Ascending aorta (tissue), 2 donors: ENCODE results near the gene TTC7B. TPM values are rescaled to one million over a fixed set of nuclear protein-coding genes. Genes with fewer than 3 reads are reported as not detected.

Source experiments
- DNase-seq, 2 donors: peaks; one replicate each; pipeline ENCODE4 v3.0.0-alpha.2; 2019; ENCODE audit warnings: low spot score in 2 of 2
- H3K27ac ChIP-seq, 2 donors: fragments of 200-600 bp; sonication (generic); one replicate each; pipeline ENCODE4 v1.5.1; 2016 to 2017; ENCODE audit warnings: mild to moderate bottlenecking in 1 of 2
- H3K27me3 ChIP-seq: fragments of 200-600 bp; sonication (generic); one replicate; pipeline ENCODE4 v1.5.1; 2017
- H3K36me3 ChIP-seq, 2 donors: fragments of 200-600 bp; sonication (generic); one replicate each; pipeline ENCODE4 v1.5.1; 2016
- H3K4me1 ChIP-seq, 2 donors: fragments of 200-600 bp; sonication (generic); one replicate each; pipeline ENCODE4 v1.5.1; 2016 to 2017; ENCODE audit warnings: mild to moderate bottlenecking in 1 of 2
- H3K4me3 ChIP-seq, 2 donors: fragments of 200-600 bp; sonication (generic); one replicate each; pipeline ENCODE4 v1.5.1; 2016 to 2017; ENCODE audit warnings: mild to moderate bottlenecking in 1 of 2
- H3K9me3 ChIP-seq, 2 donors: fragments of 200-600 bp; sonication (generic); one replicate each; pipeline ENCODE4 v1.5.1; 2016
- CTCF ChIP-seq, 3 experiments: fragments of 200-600 bp in 2 of 3; fragments of 450-650 bp in 1 of 3; sonication (generic) in 2 of 3; IDR thresholded peaks; one replicate each; pipeline ENCODE4 v1.5.1; 2016 to 2019; ENCODE audit warnings: antibody characterized with exemption in 3 of 3, mild to moderate bottlenecking in 1 of 3, moderate library complexity in 1 of 3
- intact Hi-C: fragments of 100-400 bp; cut with DNase I; formaldehyde crosslinking; loops from one replicate; pipeline ENCODE4 v1.15.1; 2023
- total RNA-seq: library from RNA; depleted of rRNA; stranded (reverse); fragments of >200 nt; gene quantifications from one replicate; pipeline ENCODE4 v1.1.0, GENCODE V29; 2016

TTC7B gene
- total RNA-seq, 1 donor from 2014 or later, result 18.5 TPM

GRCh38 chr14:90687680-90688079, 128.6 kb downstream of the TTC7B start:
- H3K4me3 ChIP-seq, result no peak overlapping the region
- DNase-seq, result no peak
- no peaks in the 10 kb centered on the region for H3K4me1 ChIP-seq
- TF ChIP-seq CTCF (IDR thresholded peaks at IDR 0.05), result no peak
- no peaks in the 10 kb centered on the region for H3K27me3 ChIP-seq
- peaks cover 2 to 9% of the 10 kb centered on the region in 2 donors for H3K36me3 ChIP-seq
- no peak overlapping the region for H3K27ac ChIP-seq
- peaks cover 0 to 4% of the 10 kb centered on the region in 2 donors for H3K9me3 ChIP-seq
- intact Hi-C loops, result no loop called here

DNA sequence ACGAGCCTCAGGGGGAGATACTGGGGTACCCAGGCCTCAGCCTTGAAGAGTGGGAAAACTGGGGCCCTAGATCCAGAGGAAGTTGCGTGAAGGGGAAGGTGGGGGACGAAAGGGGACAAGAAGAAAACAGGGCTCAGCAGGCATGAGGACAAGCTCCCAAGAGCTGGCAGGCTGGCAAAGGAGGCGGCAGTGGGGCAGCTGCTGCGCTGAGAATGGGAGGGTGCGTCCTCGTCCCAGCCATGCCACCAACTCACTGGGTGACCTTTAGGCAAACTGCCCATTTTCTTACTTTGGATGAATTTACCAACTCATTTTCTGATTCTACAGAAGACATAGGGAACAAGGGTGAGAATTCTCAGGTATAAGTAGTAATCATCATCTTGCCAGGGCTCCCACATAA, 133.6 kb downstream of the TTC7B start:
- H3K4me1 ChIP-seq, result no peaks in the 10 kb centered on the region
- no peak for TF ChIP-seq CTCF (IDR thresholded peaks at IDR 0.05)
- intact Hi-C loops, result no loop called here
- H3K36me3 ChIP-seq, result peaks cover 2 to 4% of the 10 kb centered on the region in 2 donors
- H3K27ac ChIP-seq, result no peak overlapping the region
- peaks cover 0 to 4% of the 10 kb centered on the region in 2 donors for H3K9me3 ChIP-seq
- DNase-seq, result no peak
- no peak overlapping the region for H3K4me3 ChIP-seq
- H3K27me3 ChIP-seq, result no peaks in the 10 kb centered on the region

DNA sequence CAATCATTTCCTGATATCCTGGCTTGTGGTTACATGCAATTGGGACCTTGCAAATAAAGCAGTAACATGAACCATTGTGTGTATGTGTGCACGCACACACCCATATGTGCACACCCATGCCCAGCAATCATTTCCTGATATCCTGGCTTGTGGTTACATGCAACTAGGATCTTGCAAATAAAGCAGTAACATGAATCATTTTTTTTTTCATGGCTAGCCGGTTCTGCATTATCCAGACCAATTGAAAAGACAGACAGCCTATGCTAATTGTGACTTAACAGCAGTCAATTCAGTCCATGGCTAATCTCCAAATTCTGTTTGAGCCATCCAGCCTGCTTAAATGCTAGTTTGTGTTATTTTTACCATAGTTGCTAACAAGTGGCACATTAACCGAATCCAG, 134.3 kb downstream of the TTC7B start:
- Histone ChIP-seq H3K4me1 (peaks cover 0 to 5% of the 10 kb centered on the region in 2 donors), H3K27ac (no peak overlapping the region), H3K9me3 (peaks cover 0 to 4% of the 10 kb centered on the region in 2 donors), H3K4me3 (no peak overlapping the region), H3K36me3 (no peaks in the 10 kb centered on the region), H3K27me3 (no peaks in the 10 kb centered on the region)
- DNase-seq, result no peak
- intact Hi-C loops, result no loop called here
- TF ChIP-seq CTCF (IDR thresholded peaks at IDR 0.05), result no peak

GRCh38 chr14:90678846-90679362, 137.3 kb downstream of the TTC7B start:
- intact Hi-C loops, result loop anchor here (5.0 kb wide), 2 partner anchors 78 to 297 kb away; no protein-coding TSS in a partner anchor
- peaks cover 8 to 20% of the 10 kb centered on the region in 2 donors for H3K4me1 ChIP-seq
- no peaks in the 10 kb centered on the region for H3K27me3 ChIP-seq
- no peak for TF ChIP-seq CTCF (IDR thresholded peaks at IDR 0.05)
- no peak for DNase-seq
- H3K36me3 ChIP-seq, result no peaks in the 10 kb centered on the region
- H3K9me3 ChIP-seq, result no peaks in the 10 kb centered on the region
- H3K4me3 ChIP-seq, result no peak overlapping the region
- H3K27ac ChIP-seq, result no peak overlapping the region

DNA sequence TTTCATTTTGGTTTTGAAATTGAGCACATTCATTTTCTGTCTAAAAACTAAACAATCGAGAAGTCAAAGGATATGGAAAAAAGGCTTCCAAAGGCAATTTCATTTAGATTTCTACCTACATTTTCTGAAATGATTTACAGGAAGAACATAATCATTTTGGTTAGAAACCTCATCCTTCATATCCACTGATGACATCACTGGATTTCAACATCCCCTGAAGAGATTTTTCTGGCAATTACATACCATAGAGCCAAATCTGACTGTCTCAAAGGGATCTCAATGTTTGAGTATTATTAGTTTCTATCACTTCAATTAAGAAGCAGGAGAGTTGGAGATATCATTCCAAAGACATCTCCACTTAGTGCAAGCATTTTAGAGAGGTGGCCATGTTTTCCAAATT, 137.8 kb downstream of the TTC7B start:
- intact Hi-C loops, result loop anchor here (5.0 kb wide), 2 partner anchors 79 to 296 kb away; no protein-coding TSS in a partner anchor
- Histone ChIP-seq H3K4me1 (peaks cover 8 to 20% of the 10 kb centered on the region in 2 donors), H3K9me3 (no peaks in the 10 kb centered on the region), H3K27me3 (no peaks in the 10 kb centered on the region), H3K4me3 (no peak overlapping the region), H3K36me3 (no peaks in the 10 kb centered on the region), H3K27ac (no peak overlapping the region)
- DNase-seq, result no peak
- TF ChIP-seq CTCF (IDR thresholded peaks at IDR 0.05), result no peak
